Measurements from ENCODE around the gene CDYL2. TPM values are rescaled to one million over a fixed set of nuclear protein-coding genes. Genes with fewer than 3 reads are reported as not detected.
"Not testable (repeated sequence)": the region's sequence is repeated elsewhere in the genome, so short reads cannot be mapped to it uniquely, and the experiment has no call there.

The CDYL2 gene, protein sequence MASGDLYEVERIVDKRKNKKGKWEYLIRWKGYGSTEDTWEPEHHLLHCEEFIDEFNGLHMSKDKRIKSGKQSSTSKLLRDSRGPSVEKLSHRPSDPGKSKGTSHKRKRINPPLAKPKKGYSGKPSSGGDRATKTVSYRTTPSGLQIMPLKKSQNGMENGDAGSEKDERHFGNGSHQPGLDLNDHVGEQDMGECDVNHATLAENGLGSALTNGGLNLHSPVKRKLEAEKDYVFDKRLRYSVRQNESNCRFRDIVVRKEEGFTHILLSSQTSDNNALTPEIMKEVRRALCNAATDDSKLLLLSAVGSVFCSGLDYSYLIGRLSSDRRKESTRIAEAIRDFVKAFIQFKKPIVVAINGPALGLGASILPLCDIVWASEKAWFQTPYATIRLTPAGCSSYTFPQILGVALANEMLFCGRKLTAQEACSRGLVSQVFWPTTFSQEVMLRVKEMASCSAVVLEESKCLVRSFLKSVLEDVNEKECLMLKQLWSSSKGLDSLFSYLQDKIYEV
- total RNA-seq, result 12.0 and 17.7 TPM in 2 replicates

DNA sequence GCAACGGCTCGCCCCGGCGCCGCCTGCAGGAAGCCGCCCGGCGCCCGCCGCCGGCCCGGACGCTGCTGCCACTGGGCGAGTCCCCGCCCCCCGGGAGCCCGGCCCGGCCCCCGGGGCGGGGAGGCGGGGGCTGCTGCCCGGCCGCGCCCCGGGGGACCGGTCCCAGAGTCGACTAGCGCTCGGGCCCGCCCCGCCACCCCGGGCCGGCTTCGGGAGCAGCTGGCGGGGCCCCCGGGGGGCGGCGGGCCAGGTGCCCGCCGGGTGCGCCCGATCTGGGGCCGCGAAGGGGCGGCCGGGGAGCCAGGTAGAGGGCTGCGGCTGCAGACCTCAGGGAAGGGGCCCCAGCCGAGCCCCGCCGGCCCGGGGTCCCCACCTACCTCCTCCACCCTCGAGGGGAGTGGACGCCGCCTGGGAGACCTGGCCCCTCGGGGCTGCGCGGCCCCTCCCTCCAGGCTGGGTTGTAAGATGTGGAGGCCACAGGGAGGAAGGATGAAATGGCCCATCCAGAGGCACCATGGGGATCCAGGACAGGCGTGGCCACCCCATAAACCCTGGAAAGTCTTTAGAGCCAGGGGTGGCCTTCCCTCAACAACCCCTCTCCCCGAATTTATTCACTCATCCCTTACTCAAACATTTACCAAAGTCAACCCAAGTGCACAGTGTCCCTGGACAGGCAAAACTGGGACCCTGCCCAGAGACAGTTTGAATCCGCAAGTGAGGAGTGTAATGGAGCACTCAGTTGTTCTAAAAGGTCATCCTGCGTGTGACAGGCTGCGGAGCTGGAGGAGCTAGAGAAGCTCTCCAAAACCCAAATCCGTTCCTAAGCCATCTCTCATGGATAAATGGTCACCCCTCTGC, at the start of gene CDYL2:
CDYL2 (minus strand) TSS at position 73 of the 858 bp plus-strand sequence. CDS start 425 bp downstream, outside the sequence.
- DNase-seq (ENCODE audit: low read depth), result no peak

DNA sequence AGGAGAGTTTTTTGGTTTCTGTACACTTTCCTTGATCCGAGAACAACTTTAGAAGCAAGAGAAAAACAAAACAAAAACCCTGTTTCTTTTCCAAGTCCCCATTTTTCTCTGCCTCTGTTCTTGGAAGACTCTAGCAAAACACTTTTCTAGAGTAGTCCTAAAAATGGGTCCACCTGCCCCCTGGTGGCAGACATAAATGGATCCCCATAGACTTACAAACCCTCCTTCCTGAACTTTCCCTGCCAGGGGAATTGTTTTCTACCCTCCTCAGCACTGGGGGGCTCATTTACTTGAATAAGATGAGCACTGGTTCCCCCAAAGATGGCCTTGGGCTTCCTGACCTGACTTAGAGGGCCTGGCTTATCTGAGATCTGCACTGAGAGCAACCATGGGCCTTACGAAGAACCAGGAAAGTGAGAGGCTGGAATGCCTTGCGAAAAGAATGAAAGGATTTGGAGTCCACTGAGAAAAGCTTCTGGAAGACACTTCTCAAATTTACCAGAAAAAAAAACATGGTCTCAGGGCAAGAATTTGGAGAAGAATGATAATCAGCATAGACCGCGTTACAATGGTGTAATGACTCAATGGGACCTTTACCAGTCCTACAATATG, 48.0 kb upstream of the CDYL2 start:
- DNase-seq (ENCODE audit: low read depth), result peak; percentile 17

DNA sequence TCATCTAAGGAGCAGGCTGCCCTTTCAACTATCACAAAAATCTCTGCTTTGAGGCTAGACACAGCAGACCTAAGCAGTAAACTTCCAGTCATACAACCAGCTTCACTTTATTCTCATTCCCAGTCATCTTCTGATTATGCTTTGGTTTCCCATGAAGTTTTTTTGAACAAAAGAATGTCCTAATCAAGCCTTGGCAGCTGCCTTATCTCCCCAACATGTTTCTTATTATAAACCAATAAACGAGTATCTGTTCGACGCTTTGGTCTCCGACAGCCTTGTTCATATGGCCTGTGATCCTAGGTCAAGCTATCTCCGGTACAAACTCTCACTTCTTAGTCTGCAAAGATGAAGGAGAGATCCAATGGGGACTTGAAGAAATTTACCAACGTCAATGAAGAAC, 47.4 kb upstream of the CDYL2 start:
- no peak for DNase-seq (ENCODE audit: low read depth)

DNA sequence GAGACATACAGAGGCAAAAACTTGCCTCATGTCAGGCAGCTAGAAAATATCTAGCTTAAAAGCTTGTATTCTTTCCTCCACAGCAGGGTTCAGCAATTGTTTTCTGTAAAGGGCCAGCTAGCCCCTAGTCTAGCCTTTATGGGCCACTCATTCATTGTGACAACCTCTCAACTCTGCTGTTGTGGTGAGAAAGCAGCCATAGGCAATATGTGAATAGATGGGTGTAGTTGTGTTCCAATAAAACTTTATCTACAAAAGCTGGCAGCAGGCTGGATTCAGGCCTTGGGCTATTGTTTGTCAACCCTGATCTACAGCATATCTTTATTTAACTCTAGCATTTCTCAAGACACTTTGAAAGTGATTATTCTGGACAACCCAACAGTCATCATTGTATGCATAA, 46.4 kb upstream of the CDYL2 start:
- no peak for DNase-seq (ENCODE audit: low read depth)

DNA sequence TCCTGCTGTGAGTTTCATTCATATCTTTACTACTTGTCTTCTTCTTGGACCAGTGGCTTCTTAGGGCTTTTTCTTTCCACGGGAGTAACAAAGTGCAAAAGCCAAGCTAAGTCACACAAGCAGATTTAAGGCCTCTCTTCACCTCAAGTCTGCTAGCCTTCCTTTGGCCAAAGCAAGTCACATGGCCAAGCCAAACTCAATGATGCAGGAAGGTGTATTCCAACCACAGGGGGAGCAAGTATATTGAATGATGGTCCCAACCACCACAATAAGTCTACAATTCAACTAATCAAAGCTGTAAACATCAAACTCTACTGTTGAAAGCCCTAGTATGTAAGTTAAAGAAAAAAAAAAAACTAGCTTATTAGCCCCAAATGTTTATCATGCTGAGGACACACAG, 44.5 kb upstream of the CDYL2 start:
- no peak for DNase-seq (ENCODE audit: low read depth)

DNA sequence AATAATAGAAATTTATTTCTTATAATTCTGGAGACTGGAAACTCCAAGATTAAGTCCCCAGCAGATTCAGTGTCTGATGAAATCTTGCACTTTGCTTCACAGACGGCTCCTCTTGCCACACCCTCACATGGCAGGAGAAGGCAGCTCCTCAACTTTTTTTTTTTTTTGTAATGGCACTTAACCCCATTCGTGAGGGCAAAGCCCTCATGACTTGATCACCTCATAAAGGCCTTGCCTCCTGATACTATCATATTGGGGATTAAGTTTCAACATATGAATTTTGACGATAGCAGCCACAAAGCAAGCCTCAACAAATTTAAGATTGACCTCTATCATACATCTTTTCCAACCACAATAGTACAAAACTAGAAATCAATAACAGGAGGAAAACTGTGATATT, 42.3 kb upstream of the CDYL2 start:
- no peak for DNase-seq (ENCODE audit: low read depth)

DNA sequence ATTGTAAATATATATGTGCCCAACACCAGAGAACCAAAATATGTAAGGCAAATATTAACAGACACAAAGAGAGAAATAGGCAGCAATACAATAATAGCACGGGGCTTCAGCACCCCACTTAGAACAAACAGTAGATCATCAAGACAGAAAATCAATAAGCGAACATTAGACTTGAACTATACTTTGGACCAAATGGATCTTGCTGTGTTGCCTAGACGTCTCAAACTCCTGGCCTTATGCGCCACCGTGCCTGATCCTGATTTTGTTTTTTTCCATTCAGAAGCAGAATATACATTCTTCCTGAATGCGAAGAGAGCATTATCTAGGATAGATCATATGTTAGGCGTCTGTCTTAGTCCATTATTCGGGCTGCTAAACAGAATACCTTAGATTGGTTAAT, 41.9 kb upstream of the CDYL2 start:
- no peak for DNase-seq (ENCODE audit: low read depth)

DNA sequence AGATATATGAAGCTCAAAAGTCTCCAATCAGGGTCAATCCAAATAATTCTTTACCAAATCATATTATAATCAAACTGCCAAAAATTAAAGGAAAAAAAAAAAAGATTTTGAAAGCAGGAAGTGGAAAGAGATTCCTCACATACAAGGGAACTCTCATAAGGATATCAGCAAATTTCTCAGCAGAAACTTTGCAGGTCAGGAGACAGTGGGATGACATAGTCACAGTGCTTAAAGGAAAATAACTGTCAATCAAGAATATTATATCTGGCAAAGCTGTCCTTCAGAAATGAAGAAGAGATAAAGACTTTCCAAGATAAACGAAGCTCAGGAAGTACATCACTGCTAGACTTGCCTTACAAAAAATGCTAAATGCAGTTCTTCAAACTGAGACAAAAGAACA, 40.0 kb upstream of the CDYL2 start:
- DNase-seq (ENCODE audit: low read depth), result no peak

DNA sequence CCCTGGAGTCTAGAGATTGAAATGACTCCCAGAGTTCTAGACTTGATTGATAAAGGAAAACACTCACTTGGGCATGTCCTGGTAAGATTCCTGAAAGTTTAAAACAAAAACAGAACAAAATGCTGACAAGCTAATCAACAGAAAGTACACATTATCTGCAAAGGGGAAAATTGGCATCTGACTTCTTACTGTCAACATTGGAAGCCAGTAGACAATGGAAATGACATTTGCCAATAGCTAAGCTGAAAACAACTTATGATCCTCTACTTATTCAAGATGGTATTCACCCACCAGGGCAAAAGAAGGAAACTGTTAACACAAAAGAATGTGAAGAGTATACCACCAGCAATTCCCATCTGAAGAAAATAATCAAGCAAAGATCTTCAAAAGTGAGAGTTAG, 36.8 kb upstream of the CDYL2 start:
- DNase-seq (ENCODE audit: low read depth), result no peak

DNA sequence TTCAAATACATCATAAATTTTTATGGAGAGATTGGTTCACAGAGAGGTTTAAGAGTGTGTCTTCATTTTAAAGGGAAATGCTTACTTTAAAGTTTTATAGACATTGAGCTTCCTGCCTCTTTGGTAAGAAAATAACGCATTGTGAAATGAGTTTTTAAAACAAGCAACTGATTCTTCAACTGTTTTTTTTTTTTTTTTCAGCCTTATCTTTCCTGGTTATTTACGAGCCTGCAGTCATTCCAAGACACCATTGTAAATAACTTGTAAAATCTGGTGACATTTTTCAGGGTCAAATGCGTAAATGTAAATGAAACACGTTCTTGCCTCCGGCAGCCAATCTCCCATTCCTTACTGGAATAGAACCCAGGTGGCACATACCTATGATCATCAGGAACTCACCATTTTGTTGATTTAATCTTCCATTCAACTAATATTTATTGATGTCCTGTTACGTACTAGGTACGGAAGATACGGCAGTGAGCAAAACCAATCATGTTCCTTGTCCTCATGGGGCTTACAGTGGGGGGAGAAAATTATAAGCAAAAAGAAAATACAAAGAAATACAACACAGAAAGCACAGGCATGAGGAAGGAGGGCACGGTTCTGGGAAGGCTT, 33.2 kb upstream of the CDYL2 start:
- DNase-seq (ENCODE audit: low read depth), result no peak

DNA sequence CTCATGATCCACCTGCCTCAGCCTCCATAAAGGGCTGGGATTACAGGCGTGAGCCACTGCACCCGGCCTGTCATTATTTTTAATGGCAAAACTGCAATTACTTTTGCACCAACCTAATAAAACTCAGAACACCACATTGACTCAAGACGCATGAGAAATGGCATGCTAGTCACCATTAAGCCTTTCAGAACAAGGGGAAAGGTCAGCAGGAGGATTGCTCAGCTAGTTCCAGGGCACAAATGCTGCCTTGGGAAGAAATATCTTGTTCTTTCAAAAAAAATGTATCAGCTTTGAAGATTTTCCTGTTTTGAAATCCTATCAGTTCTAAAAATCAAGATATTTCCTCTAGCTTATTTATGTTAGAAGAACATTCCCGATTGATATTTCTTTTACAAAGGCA, 32.4 kb upstream of the CDYL2 start:
- DNase-seq (ENCODE audit: low read depth), result no peak

DNA sequence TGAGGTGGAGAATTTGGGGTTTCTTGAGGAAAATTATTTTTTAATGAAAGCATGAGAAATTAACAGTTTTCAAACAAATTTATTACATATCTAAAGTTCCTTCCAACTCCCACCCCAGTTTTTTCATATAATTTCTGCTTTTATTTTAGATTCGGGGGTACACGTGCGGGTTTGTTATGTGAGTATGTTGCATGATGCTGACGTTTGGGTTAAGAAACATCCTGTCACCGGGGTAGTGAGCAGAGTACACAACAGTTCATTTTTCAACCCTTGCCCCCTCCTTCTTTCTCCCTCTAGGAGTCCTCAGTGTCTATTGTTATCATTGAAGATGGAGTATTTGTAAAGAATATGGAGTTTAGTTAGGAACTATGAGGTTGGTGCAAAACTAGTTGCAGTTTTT, 31.8 kb upstream of the CDYL2 start:
- no peak for DNase-seq (ENCODE audit: low read depth)

DNA sequence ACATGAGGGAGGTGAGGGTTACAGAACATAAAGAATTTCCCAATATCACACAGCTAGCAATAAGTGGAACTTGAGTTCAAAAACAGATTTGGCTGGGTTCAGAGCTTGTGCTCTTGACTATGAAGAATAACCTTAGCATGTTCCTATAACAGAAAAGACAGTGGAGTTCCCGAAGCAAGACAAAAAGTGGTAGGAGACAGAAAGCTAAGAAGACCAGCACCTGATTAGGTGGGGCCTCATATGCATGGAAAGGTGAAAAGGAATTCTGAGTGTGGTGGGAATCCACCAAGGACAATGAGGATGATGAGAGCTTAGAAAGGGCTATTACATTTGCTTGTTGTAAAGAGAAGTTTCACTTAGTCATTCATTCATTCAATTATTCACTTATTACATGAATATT, 26.6 kb upstream of the CDYL2 start:
- DNase-seq (ENCODE audit: low read depth), result no peak

DNA sequence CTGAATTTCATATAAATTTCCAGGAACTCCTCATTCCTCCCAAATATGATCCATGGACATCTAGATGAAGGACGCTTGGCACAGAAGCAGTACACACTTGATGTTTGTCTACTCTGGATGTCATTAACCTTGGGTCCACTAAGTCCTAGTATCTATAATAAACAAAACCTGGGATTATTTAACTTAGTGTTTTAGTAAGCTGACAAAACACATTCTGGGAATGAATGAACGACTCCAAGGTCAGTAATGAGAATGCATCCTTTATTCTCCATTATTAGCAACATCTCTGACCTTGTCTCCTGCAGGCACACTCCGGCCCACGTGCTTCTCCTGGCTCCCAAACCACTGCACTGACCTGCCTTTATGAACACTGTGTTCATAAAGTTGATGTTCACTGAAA, 24.1 kb upstream of the CDYL2 start:
- no peak for DNase-seq (ENCODE audit: low read depth)

DNA sequence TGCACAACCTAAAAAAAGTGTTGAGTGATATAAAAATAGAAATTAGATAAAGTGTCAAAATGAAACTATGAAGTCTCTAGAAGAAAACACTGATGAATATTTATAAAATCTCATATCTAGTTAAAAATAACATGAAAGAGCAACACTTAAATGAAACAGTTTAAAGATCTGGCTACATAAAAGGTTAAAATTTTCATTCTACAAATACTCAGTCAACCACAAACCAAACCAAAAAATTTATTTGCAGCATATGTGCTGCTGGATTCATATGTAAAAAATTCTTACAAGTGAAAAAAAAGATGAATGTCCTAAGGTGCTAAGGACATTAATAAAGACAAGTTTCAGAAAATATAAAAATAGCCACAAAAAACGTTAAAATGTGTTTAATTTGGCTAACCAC, 22.6 kb upstream of the CDYL2 start:
- no peak for DNase-seq (ENCODE audit: low read depth)

DNA sequence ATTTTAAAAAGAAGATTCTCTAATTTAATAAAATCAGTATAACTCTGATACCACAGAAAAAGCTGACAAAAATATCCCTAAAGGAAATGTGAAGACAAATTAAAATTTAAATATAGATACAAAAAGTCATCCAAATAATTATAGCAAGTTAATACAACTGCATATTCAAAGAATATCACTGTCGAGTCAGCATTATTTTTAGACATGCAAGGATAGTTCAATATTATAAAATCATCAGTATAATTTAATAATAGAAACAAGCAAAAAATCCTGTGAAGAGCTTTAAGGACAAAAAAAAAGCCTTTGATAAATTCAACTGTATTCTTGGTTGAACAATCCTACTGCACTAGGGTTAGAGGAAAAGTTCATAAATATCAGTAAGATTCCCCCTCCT, 21.0 kb upstream of the CDYL2 start:
- DNase-seq (ENCODE audit: low read depth), result no peak

DNA sequence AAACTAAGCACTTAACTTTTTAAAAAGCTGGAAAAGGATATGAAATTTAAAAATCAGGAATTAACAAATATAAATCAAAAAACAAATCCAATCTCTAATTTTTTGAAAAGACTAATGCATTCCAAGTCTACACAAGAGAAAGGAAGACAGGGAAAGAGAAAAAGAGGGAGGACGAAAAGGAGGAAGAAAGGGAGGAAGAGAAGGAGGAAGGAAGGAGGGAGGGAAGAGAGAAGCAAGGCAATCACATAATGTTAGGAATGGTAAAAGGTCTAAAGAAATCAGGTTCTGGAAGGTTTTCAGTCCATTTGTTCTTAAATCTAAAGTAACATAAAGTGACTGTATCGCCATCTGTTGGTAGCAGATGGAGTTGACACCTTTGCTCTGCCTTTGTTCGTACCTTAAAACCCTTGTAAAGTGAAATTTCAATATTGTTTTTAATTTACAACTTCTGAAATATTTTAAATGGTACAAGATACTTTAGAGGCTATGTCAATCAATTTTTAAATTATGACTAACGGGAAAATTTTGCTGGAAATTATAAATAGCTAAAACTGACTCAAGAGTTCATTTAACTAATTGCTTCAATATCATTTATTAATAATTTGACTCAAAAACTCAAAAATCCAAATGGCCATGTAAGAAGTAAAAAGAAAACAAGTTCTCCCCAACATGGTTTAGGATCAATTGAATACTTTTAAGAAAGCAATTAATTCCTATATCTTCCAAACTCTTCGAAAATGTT, 20.4 kb upstream of the CDYL2 start:
- peak; percentile 78 for DNase-seq (ENCODE audit: low read depth)

DNA sequence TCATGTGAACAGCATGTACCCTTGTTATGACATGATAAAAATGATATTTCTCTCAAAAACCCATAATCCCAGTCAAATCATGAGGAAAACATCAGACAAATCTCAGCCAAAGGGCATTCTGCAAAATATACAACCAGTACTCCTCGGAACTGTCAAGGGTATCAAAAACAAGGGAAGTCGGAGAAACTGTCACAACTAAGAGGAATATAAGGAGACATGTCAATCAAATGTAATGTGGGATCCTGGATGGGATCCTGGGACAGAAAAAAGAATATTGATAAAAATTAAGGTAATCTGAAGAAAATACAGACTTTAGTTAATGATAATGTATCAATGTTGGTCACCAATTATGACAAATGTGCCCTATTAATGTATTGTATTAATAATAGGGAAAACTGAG, 15.6 kb upstream of the CDYL2 start:
- no peak for DNase-seq (ENCODE audit: low read depth)

DNA sequence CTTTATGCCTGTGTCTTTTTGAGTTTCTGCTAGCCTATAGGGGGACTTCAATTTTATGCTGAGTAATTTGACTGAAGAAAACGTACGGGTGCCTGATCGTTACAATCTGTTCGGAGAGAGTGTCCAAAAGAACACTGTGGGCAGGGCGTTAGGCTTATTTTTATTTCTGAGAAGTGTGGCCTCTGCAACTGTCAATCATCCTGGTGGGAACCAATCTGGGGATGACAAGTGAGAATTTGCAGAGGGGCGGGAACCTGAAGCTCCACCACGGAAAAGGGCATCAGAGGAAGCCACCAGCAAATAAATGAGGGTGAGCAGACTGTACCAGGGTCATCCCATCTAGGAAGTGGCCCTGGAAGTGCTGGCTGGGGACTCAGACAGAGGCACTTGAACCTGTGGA, 12.0 kb upstream of the CDYL2 start:
- DNase-seq (ENCODE audit: low read depth), result no peak

DNA sequence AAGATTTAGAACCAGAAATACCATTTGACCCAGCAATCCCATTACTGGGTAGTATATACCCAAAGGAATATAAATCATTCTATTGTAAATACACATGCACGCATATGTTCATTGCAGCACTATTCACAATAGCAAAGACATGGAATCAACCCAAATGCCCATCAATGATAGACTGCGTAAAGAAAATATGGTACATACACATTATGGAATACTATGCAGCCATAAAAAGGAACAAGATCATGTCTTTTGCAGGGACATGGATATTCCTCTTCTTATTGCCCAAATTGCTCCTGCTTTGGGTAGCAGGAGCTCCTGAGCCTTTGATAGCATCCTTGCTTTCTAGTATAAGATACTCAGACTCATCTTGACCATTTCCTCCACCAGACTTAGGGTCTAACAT, 10.9 kb upstream of the CDYL2 start:
- not testable (repeated sequence) for DNase-seq (ENCODE audit: low read depth)

DNA sequence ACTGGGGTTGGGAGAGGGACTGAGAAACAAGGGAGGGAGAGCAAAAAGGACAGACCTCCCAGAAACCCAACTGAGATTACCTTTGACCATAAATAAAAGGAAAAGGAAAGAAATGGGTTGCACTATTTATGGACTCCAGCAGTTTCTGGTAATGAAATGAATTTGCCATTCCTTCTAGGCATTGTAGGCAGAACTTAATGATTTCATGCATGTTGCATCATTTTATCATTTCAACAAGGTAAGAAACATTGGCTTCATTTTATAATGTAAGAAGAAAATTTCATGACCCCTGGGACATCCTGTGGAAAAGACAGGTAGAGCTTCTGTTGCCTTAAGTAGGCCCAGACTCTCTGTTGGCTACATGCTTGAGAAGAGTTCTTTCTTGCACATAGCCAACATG, 8.2 kb upstream of the CDYL2 start:
- no peak for DNase-seq (ENCODE audit: low read depth)
